Ammon's horn (tissue), 1 donor: ENCODE results near the gene DCHS1.

ENCODE experiments used
- DNase-seq: peaks from one replicate; pipeline ENCODE4 v3.0.0-alpha.2; 2016; ENCODE audit warnings: low spot score

Gene DCHS1

DNA sequence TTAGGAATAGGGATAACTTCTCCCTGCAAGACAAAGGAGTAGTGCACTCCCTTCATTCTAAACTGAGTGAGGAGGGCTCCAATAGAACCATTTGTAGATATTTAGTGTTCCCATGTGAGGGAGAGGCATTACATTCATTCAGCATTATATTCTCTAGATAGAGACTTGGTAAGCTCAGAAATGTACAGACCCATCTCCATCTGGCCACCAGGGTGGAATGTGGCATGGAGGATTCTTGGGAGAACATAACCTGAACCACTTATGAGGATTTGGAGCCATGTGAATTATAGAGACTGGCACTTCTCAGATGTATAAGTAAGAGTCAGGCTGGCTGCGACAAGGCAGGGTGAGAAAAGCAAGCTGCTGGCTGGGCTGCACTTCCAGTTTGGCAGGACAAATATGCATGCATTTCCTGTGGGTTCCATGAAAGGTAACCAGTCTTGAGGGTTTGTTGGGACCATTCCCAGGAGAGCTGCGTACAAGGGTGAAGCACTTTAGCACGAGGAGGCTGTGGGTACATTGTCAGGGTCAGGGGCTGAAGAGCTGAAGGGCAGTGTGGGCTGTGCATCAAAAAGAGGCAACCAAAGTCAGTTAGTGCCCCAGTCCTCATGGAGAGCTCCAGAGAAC lies 61.4 kb downstream of the DCHS1 start:
- no peak for DNase-seq

GRCh38 chr11:6588018-6588417 lies 67.6 kb downstream of the DCHS1 start:
- DNase-seq = no peak

DNA sequence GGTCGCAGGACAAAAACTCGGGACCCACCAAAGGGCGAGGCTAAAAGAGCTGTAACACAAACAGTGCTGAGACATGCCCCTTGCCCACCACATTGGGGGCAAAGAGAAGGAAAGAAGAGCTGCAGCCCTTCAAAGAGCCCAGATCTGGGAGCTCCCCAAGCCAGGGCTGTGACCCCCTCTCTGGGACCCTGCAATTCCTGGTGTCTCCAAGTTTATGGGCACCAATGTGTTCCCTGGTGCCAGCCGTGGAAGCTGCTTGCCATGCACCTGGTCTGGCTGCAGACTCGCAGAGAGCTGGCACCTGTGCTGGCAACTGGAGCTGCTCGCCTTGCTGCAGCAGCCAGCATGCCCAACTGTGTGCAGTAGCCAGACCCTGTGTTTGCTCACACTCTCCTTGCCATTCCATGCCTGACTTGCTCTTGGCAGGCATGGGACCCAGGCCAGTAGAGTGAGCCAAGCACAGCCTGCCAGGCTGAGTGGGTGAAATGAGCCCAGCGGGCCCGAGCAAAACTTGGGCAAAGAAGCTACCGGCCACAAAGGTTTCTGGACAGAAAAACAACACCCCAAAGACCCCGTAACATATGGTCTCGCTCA lies 68.2 kb downstream of the DCHS1 start:
- DNase-seq = peak; percentile 72

DNA sequence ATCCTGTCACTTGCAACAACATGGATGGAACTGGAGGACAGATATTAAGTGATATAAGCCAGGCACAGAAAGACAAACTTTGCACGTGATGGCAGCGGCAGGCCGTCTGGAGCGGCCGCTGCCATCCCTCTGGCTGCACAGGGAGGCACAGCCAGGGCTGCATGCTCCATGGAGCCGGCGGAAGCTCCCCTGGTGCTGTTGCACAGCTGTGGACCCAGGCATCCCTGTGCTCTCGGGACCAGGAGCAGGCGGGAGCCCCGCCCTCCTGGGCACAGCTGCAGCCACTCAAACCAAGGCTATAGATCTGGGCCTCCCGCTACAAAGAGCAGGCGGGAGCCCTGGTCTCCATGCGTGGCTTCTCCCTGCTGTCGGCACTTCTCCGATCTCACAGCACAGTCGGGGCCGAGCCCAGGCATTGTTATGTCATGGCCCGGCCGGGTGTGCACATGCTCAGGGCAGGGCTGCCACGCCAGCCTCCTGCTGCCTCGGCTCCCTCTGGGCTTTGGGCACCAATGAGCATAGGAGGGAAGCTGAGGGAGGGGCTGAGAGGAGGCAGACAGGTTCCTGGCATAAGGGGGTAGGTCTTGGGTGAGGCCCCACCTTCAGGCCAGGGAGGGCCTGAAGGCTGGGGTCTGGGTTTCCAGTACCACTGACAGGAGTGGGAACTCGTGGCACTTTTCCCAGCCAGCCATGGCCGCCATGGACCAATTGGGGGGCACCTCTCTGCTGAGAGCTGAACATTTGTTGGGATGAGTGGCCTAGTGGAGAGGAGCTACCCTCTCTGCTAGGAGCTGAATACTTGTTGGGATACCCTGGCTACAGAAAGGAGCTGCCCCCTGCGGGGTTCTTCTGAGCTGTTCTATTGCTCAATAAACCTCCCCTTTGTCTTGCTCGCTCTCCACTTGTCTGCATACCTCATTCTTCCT lies 68.9 kb downstream of the DCHS1 start:
- DNase-seq = peak; percentile 47

DNA sequence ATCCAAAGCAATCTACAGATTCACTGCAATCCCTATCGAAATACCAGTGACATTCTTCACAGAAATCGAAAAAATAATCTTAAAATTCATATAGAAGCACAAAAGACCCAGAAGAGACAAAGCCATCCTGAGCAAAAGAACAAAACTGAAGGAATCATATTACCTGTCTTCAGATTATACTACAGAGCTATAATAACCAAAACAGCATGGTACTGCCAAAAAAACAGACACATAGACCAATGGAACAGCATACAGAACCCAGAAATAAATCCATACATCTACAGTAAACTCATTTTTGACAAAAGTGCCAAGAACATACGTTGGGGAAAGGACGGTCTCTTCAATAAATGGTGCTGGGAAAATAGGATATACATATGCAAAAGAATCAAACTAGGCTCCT lies 71.1 kb downstream of the DCHS1 start:
- no peak for DNase-seq

DNA sequence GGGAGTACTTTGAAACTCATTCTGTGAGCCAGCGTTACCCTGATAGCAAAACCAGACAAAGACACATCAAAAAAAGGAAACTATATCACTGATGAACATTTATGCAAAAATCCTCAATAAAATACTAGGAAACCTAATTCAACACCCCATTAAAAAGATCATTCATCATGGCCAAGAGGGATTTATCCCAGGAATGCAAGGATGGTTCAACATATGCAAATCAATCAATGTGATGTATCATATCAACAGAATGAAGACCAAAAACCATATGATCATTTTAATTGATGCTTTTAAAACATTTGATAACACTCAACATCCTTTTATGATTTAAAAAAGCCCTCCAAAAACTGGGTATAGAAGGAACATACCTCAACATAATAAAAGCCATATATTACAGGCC lies 72.0 kb downstream of the DCHS1 start:
- DNase-seq = no peak

DNA sequence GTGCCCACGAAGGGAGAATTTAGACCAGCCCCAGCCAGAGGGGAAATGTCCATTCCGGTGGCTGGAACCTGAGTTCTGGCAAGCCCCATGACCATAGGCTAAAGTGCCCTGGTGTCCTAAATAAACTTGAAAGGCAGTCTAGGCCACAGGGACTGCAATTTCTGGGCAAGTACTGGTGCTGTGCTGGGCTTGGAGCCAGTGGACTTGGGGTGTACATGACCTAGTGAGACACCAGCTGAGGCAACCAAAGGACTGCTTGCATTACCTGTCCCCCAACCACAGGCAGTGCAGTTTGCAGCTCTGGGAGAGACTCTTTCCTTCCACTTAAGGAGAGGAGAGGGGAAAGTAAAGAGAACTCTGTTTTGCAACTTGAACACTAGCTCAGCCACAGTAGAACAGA lies 75.9 kb downstream of the DCHS1 start:
- no peak for DNase-seq

DNA sequence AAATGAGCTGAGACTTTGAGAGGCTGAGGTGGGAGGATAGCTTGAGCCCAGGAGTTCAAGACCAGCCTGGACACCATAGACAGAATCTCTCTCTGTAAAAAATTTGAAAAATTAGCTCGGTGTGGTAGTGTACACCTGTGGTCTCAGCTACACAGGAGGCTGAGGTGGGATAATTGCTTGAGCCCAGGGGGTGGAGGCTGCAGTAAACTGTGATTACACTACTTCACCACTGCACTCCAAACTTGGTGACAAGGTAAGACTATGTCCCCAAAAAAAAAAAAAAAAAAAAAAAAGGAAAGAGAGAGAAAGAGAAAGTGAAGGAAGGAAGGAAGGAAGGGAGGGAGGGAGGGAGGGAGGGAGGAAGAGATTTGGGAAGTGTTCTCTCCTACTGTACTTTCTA lies 77.5 kb downstream of the DCHS1 start:
- no peak for DNase-seq

DNA sequence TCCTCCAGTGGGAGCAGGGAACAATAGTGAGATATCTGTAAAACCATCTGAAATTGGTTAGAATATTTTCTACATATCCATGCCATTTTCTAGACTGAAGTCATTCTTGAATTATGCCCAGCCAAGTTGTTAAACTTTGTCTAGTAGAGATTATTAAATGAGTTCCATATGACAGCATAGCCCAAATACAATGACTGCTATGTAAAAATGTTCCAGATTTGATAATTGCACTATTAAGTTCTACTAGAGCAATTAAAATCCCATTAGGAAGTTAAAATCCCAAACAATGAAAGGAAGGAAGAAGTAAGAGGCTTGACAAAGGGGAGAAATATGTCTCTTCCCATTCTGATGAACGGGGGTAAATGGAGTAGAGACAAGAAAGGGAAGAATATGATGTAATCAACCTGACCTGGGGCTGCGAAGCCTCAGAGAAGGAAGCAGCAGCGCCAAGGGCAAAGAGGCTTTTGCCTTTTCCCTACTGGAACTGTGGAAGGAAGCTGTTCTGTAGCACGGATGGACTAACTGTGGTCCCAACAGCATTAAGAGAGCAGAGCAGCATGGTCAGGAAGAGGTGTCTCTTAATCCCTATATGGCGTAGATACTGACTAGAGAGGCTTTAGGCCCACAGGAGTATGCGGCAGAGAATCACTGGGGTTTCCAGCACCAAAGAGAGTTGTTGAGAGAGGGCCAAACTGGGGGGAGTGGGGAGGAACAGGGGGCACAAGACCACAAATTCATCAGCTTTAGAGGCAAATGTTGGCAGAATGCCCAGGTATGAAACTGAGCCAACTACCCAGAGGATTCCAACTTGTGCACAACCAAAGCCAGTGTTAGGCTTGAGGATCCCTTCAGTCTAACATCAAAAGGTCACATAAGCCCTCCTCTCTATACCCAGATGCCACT lies 78.9 kb downstream of the DCHS1 start:
- peak; percentile 95 for DNase-seq

GRCh38 chr11:6574816-6575715 lies 80.5 kb downstream of the DCHS1 start:
- DNase-seq = no peak

DNA sequence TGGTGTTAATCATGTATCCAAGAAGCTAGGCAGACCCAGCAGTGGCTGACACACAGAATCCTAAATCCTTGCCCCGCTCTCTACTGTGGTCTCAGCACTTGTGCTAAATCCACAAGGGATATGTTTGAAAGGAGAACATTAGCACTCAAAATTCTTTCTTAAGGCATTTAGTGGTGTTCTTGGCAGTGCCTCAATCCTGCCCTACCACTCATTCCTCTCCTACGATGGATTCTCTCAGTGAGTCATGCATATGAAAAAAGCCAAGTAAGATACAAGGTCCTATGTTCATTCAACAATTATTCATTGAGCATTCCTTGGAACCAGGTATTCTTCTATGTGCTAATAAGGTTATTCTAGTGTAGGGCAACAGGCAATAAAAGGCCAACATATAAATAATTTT lies 83.4 kb downstream of the DCHS1 start:
- DNase-seq = no peak

- DNase-seq = no peak
These were observed 84.1 kb downstream of the DCHS1 start for GRCh38 chr11:6571434-6572008.
